Activated naive CD4-positive, alpha-beta T cell treated with anti-CD3 and anti-CD28 coated beads, Interleukin-2, amount 50 U/mL, for 16 hours (primary cell): Measurements from ENCODE around the gene RAD1.

ENCODE experiments used
- DNase-seq: peaks from one replicate; pipeline ENCODE4 v3.0.0-alpha.2; 2020

The RAD1 gene

GRCh38 chr5:34914671-34915138 is 599 bp downstream of the RAD1 start:
- DNase-seq: peak; percentile 21

DNA sequence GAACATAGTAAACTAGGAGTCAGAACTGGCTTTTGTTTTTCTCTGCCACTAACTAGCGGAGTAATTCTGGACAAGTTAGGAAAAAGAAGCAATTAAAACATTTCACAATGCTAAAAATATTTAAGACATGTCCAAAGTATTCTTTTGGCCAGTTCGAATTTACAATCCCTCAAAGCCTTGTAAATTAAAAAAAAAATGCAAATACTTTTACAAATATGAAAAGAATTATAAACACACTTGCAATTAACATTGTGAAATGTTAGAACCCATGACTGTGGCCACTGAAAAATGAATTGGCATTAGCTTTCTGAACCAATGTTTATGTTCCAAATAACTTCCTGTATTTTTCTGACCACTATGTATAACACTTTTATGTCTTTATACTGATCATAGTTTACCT is 2.2 kb downstream of the RAD1 start:
- no peak for DNase-seq

DNA sequence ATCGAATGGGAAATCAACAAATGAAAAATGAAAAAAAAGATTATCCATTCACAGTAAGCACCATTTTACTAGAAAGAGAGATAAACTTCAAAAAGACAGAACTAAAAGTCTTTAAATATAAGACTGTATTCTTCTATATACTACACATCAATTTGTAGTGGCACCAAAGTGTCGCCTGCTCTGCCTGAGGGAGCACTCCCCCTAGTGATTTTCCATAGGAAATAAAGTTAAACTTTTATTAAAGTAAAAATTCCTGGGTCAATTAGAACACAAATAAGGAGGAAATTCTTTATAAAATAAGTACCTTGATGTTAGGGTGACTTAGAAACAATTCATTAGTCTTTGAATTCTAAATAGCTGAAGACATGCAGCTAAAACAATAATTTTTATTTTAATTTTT is 9.7 kb downstream of the RAD1 start:
- no peak for DNase-seq

GRCh38 chr5:34903260-34903659 is 12.0 kb downstream of the RAD1 start:
- DNase-seq: no peak

DNA sequence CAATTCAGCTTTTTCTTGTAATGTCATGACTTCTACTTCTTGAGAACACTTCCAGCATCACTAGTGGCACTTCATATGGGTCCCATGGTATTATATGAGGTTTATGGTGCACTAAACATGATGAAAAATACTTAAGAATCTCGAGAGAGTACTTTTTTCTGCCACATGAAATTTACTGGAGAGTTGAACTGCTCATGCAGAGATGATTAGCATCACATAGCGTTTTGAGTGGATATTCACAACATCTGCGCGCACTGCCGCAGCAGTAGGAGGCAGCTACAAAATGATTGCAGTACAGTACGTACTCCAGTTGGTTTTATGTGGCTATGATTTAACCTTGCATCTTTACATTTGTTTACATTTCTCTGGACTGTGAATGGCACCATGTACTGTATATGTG is 14.7 kb downstream of the RAD1 start:
- no peak for DNase-seq

DNA sequence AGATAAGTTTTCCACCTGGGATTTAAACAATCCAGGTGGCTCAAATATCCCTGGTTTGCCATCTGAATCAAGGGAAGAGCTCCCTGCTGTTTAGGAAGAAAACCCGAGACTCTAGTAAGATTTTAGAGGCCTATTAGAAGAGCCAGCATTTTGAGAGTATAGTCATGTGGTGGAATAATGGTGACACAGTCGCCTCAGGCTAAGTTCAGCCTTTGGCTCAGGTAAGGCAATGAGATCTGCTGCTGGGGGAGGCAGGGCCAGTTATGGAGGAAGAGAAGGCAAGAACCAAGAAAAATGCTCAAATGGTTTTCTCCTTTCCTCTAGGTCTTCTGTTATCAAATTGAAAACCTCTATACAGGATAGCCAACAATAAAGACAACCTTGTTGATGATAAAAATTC is 16.2 kb downstream of the RAD1 start:
- no peak for DNase-seq

GRCh38 chr5:34898258-34898895 is 16.9 kb downstream of the RAD1 start:
- peak; percentile 57 for DNase-seq

GRCh38 chr5:34897646-34898045 is 17.7 kb downstream of the RAD1 start:
- DNase-seq: no peak

DNA sequence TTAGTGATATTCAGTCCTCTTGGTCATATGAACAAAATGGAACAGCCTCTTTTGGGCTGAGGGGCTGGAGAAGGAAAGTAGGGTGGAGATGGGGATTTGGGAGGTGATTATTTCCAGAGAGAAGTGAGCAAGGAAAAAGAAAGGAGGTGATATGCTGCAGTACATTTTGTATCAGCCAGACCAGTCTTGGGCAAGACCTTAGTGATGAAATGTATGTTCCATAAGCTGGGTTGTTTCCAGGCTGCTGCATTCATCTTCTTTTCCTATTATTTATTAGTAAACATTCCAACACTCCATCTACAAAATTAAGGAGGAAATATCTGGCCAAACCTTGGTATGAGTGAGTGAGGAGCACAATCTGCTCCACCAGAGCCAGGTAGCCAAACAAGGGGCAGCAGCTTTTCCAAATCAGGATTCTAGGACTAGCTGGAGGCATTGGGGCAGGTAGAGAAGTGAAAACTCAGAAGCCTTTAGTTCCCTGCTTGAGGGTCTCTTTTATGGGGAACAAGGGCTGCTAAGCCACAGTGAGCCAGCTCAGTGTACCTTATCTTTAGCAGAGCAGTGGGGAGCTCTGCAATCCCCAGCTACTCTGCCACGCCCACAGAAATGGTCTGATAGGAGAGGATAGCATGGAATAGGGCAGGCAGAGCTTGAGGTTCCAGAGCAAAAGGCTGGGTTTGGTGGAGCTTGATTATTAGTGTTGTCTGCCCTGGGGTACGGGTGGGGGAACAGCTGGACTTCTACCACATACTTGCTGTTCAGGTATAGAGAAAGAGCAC is 19.5 kb downstream of the RAD1 start:
- DNase-seq: no peak

DNA sequence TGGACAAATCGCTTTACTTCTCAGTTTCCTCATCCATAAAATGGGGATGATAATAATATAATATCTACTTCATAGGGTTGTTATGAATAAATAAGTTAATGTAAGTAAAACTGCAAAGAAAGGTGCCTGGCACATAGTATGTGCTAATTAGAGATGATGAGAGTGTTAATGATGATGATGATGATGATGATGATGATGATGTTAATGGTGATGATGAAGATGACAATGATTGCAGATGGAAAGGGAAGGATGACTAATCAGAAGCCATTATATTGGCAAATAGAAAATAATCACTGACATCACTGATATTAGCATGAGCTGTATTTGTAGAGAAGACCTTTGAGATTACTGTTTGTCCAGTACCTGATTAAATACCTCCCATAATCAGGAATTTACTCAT is 20.6 kb downstream of the RAD1 start:
- DNase-seq: no peak

DNA sequence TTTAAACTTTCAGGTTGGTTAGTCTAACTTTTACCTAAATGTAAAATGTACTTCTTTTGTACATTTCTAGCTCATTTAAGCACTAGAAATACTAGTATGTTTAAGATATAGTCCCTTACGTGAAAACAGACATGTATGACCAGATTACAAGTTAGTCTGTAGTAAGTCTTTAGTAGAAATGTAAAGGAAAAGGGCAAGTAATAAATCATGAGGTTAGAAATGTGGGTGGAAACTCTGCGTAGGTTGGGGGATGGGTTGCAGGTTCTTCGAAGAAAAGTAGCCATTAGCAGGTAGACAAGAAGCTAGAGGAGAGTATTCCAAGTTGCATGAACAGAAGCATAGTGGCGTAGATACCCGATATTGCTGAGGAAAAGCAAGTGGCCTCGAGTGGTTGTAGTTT is 22.9 kb downstream of the RAD1 start:
- DNase-seq: no peak

- no peak for DNase-seq
Observed at GRCh38 chr5:34891981-34892380, 23.3 kb downstream of the RAD1 start.

DNA sequence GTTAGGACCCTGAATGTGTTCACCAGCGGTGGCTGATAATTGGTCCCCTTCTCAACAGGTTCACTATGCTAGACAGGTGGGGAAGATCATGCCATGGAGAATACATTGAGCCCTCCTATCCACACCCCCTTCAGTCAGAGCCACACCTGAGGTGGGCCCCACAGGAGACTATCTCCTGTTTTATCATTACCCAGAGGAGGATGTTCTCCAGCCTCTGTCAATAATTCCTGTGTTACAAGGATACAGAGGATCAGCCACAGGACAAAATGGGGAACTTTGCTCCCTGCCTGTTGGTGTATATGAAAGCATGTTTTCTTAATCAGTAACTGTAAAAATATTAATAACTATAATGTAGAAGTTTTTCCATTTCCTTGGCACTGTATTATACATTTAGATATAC is 25.9 kb downstream of the RAD1 start:
- no peak for DNase-seq

DNA sequence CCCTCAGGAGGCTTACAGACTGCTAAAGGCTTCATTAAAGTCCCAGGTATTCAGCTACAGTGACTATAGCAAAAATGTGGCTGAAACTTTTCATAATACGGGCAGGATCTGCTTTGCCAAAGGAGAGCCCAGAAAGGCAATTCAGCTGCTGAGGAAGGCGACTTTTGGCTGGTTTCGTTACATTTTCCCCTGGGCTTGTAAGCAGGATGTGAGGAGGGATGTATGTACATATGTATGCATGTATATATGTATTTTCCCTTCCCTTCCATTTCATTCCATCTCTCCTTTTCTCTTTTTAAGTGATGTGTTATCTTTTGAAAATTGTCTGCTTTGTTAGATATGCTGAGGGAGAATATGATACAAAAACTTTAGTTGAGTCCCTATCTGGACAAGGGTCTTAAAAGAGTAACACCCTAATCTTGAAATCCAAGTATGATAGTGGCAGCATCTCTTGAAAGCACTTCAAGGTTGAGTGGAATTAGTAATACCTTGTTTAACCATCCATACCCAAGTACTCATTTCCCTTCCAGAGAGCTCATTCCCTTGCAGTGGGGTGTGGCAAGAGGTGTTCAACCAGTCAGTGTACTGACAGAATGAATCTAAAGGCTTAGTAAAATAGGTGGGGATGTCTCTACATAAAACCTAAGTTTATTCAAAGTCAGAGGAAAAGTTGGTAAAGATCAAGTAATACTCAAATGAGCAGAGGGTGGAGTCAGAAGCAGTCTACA is 28.7 kb downstream of the RAD1 start:
- no peak for DNase-seq

- DNase-seq: no peak
Observed at GRCh38 chr5:34881246-34881645, 34.1 kb downstream of the RAD1 start.

GRCh38 chr5:34876275-34876674 is 39.0 kb downstream of the RAD1 start:
- no peak for DNase-seq

DNA sequence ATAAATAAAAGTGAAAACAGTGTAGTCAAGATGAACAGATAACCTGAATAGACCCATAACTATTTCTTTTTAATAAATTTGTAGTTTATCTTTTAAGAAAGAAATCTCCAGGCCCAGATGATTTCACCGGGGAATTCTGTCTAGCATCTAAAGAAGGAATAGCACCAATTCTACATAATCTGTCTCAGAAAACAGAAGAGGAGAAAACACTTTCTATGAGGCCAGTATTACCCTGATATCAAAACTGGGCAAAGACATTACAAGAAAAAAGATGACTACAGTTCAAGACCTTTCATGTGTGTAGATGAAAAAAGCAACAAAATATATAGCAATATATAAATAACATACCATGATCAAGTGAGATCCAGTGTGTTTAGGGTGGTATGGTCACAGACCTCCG is 44.9 kb downstream of the RAD1 start:
- no peak for DNase-seq

DNA sequence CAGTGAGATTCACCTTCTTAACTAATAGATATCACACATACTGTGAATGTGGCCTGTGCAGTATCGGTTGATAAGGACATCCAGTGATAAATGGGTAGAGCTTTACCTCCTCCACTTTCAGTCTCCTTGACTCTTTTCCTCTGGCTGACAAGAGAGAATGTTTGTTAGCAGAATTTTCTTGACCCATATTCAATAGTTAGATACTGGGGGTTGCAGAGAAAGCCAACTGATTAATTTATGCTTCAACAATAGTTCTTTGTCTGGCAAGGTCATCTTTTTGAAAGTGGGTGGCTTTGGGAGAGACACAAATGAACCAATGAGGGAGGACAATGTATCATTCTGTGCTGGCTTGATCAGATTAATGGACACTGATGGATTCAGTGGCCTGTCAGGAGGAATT is 46.0 kb downstream of the RAD1 start:
- no peak for DNase-seq

DNA sequence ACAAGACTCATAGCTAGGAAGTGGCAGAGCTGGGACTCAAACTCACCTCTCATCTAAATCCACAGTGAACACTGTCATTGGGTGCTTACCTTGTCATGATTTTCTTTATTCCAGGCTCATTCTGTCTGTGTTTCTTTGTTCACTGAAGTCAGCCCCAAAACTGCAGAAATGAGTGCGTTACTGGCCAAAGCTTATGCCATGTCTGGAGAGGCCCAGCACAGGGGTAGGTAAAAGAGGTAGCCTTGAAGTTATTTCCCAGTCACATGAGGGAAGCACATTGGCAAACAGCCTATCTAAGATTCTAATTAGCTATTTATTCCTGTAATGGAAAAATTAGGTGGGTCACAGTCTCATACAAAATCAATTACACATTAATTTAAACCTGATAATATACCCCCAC is 46.5 kb downstream of the RAD1 start:
- no peak for DNase-seq

DNA sequence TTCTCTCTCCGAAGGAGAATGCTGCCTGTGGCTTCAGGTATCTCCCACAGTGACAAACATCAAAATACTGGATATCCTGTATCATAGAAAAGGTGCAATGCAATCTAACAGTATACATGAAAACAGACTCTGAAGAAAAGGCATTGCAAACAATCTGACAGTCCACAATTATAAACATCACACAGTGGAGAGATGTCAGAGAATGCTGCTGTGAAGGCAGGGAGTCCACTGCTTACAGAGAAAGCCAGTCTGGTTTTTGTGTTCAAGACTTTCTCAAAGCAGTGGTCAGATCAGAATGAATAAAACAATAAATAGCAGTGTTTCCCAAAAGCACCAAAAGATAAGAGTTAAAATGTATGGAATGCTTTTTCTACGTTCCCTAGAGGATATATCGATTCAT is 47.6 kb downstream of the RAD1 start:
- no peak for DNase-seq

- no peak for DNase-seq
Observed at GRCh38 chr5:34866989-34867471, 48.3 kb downstream of the RAD1 start.

GRCh38 chr5:34865091-34865490 is 50.2 kb downstream of the RAD1 start:
- DNase-seq: no peak

GRCh38 chr5:34863946-34864345 is 51.4 kb downstream of the RAD1 start:
- DNase-seq: no peak

DNA sequence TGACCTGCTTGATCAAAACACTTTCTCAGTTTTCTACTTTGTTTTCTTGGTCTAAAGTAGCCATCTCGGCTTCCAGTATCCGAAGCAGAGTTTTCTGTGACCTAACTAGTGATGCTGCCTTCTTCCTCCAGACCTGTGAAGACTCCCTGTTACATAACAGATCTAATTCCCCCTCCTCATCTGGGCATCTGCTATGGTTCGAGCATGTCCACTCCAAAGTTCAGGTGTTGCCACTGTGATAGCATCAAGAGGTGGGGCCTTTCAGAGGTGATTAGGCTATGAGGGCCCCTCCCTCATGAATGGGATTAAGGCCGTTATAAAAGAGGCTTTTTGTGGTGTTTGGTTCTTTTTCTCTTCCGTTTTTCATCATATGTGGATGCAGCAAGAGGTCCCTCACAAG is 56.1 kb downstream of the RAD1 start:
- no peak for DNase-seq
